ENCODE measurements around the gene ZNHIT6. TPM values are rescaled to one million over a fixed set of nuclear protein-coding genes. Genes with fewer than 3 reads are reported as not detected.

Gene ZNHIT6
- total and polyA plus RNA-seq, 5 donors from 2014 or later: 14.5 to 20.3 (median 16.4) TPM

- DNase-seq (no peak), ATAC-seq (ENCODE audit: low read depth in 2 of 2) (no peak)
- Mint-ChIP-seq H3K36me3 (no peaks in the 10 kb centered on the region), H3K9me3 (peaks cover 0 to 3% (median 0%) of the 10 kb centered on the region in 7 donors), H3K27ac (no peak overlapping the region), H3K4me3 (no peak overlapping the region), H3K27me3 (no peaks in the 10 kb centered on the region), H3K4me1 (peaks cover 0 to 4% (median 0%) of the 10 kb centered on the region in 4 donors)
- no peaks in the 10 kb centered on the region for H3K9me3 ChIP-seq (ENCODE audit: control insufficient read depth in 2 of 2, low read length in 2 of 2)
- H3K27me3 ChIP-seq (ENCODE audit: control insufficient read depth, insufficient read depth, low read length): no peaks in the 10 kb centered on the region
- no peak overlapping the region for H3K27ac ChIP-seq (ENCODE audit: insufficient read depth, low read length, poor library complexity, severe bottlenecking)
- no peaks in the 10 kb centered on the region for H3K4me1 ChIP-seq (ENCODE audit: control insufficient read depth, insufficient read depth, low read length, poor library complexity, severe bottlenecking)
- no peaks in the 10 kb centered on the region for H3K36me3 ChIP-seq (ENCODE audit: control insufficient read depth, insufficient read depth, low read length)
- no peak overlapping the region for H3K4me3 ChIP-seq (ENCODE audit: low read depth, low read length)
These were observed 105.7 kb downstream of the ZNHIT6 start for GRCh38 chr1:85602571-85602970.

- H3K4me1 Mint-ChIP-seq: peaks cover 0 to 4% (median 0%) of the 10 kb centered on the region in 4 donors
- Histone ChIP-seq H3K9me3 (ENCODE audit: control insufficient read depth in 2 of 2, low read length in 2 of 2) (no peaks in the 10 kb centered on the region), H3K4me1 (ENCODE audit: control insufficient read depth, insufficient read depth, low read length, poor library complexity, severe bottlenecking) (no peaks in the 10 kb centered on the region), H3K27me3 (ENCODE audit: control insufficient read depth, insufficient read depth, low read length) (no peaks in the 10 kb centered on the region), H3K36me3 (ENCODE audit: control insufficient read depth, insufficient read depth, low read length) (no peaks in the 10 kb centered on the region), H3K27ac (ENCODE audit: insufficient read depth, low read length, poor library complexity, severe bottlenecking) (no peak overlapping the region), H3K4me3 (ENCODE audit: low read depth, low read length) (no peak overlapping the region)
- ATAC-seq (ENCODE audit: low read depth in 2 of 2) (no peak), DNase-seq (no peak)
- peaks cover 0 to 3% (median 0%) of the 10 kb centered on the region in 7 donors for H3K9me3 Mint-ChIP-seq
- H3K36me3 Mint-ChIP-seq: no peaks in the 10 kb centered on the region
- no peak overlapping the region for H3K27ac Mint-ChIP-seq
- H3K27me3 Mint-ChIP-seq: no peaks in the 10 kb centered on the region
- H3K4me3 Mint-ChIP-seq: no peak overlapping the region
These were observed 106.3 kb downstream of the ZNHIT6 start for GRCh38 chr1:85601901-85602300.

- no peak for DNase-seq
- Histone ChIP-seq H3K27ac (ENCODE audit: insufficient read depth, low read length, poor library complexity, severe bottlenecking) (no peak overlapping the region), H3K27me3 (ENCODE audit: control insufficient read depth, insufficient read depth, low read length) (no peaks in the 10 kb centered on the region), H3K9me3 (ENCODE audit: control insufficient read depth in 2 of 2, low read length in 2 of 2) (no peaks in the 10 kb centered on the region), H3K4me1 (ENCODE audit: control insufficient read depth, insufficient read depth, low read length, poor library complexity, severe bottlenecking) (no peaks in the 10 kb centered on the region), H3K4me3 (ENCODE audit: low read depth, low read length) (no peak overlapping the region), H3K36me3 (ENCODE audit: control insufficient read depth, insufficient read depth, low read length) (no peaks in the 10 kb centered on the region)
- H3K4me3 Mint-ChIP-seq: no peak overlapping the region
- no peaks in the 10 kb centered on the region for H3K27me3 Mint-ChIP-seq
- peaks cover 0 to 4% (median 0%) of the 10 kb centered on the region in 4 donors for H3K4me1 Mint-ChIP-seq
- H3K27ac Mint-ChIP-seq: no peak overlapping the region
- peaks cover 0 to 3% (median 0%) of the 10 kb centered on the region in 7 donors for H3K9me3 Mint-ChIP-seq
- ATAC-seq (ENCODE audit: low read depth in 2 of 2): no peak
- H3K36me3 Mint-ChIP-seq: no peaks in the 10 kb centered on the region
These were observed 108.6 kb downstream of the ZNHIT6 start for GRCh38 chr1:85599681-85600080.

Other genes with a start within 250 kb of the ZNHIT6 start
- 0.15 TPM for gene DDAH1, start 243.3 kb downstream of the ZNHIT6 start, total RNA-seq
- gene DDAH1, start 243.3 kb downstream of the ZNHIT6 start, polyA plus RNA-seq: not detected
- gene CCN1, start 127.7 kb downstream of the ZNHIT6 start, total RNA-seq: not detected
- not detected for gene CCN1, start 127.7 kb downstream of the ZNHIT6 start, polyA plus RNA-seq

All from CD4-positive, CD25-positive, alpha-beta regulatory T cell (primary cell).